OCI-LY3 (cell line): ENCODE data around the gene SP5.

ENCODE experiments used
- EZH2phosphoT487 ChIP-seq: fragments of 200-600 bp; shearing (Covaris generic); IDR thresholded peaks from 2 replicates; pipeline ENCODE4 v1.6.1; 2018; ENCODE audit warnings: antibody characterized with exemption, mixed run types, low read depth
- TF ChIP-seq, protein P1 (sequence below): fragments of 200-600, 300-600 bp; sonication (generic); IDR thresholded peaks from 2 replicates; pipeline ENCODE4 v1.5.1; 2014; ENCODE audit warnings: antibody characterized with exemption, low read length, low read depth

DNA sequence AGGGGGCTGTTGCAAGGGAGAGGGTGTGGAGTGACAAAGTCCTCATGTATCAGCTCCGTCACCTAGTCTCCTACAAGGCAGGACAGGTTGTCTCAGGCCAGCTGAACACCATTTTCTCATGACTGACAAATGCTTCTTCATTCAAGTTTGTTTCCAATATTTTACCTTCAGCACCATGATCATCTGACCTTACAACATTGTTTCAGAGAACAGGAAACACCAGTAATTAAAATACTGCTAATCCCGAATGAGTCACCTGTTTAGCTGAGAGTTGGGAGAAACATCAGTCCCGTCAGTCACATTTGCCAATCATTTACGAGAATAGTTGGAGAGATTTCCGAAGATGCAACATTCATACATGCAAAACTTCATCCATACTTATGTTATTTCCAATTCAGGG lies 25.7 kb upstream of the SP5 start:
- TF ChIP-seq, protein P1, sequence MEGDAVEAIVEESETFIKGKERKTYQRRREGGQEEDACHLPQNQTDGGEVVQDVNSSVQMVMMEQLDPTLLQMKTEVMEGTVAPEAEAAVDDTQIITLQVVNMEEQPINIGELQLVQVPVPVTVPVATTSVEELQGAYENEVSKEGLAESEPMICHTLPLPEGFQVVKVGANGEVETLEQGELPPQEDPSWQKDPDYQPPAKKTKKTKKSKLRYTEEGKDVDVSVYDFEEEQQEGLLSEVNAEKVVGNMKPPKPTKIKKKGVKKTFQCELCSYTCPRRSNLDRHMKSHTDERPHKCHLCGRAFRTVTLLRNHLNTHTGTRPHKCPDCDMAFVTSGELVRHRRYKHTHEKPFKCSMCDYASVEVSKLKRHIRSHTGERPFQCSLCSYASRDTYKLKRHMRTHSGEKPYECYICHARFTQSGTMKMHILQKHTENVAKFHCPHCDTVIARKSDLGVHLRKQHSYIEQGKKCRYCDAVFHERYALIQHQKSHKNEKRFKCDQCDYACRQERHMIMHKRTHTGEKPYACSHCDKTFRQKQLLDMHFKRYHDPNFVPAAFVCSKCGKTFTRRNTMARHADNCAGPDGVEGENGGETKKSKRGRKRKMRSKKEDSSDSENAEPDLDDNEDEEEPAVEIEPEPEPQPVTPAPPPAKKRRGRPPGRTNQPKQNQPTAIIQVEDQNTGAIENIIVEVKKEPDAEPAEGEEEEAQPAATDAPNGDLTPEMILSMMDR: no peak
- no peak for TF ChIP-seq EZH2phosphoT487
